ENCODE results near the gene SLC6A9. TPM values are rescaled to one million over a fixed set of nuclear protein-coding genes. Genes with fewer than 3 reads are reported as not detected.

SLC6A9 gene
- total RNA-seq, 1 experiment from 2014 or later, result 12.8 TPM

- TF ChIP-seq EZH2phosphoT487 (IDR thresholded peaks at IDR 0.05; ENCODE audit: borderline replicate concordance) (no peak), EZH2 (IDR thresholded peaks at IDR 0.05) (no peak), ZBTB33 (IDR thresholded peaks at IDR 0.05; ENCODE audit: extremely low read depth, insufficient replicate concordance, low read length) (no peak), ZFX (IDR thresholded peaks at IDR 0.05) (peak; percentile 82), POLR2AphosphoS5 (IDR thresholded peaks at IDR 0.05; ENCODE audit: low read depth, low read length) (peak; percentile 91), ATF3 (IDR thresholded peaks at IDR 0.05) (no peak), POLR2A (IDR thresholded peaks at IDR 0.05; ENCODE audit: borderline replicate concordance, extremely low read depth, insufficient read depth, insufficient read length) (peak; percentile 84), TCF7L2 (IDR thresholded peaks at IDR 0.05; ENCODE audit: borderline replicate concordance, extremely low read depth, insufficient read depth, insufficient read length) (peak; percentile 37), CBX3 (IDR thresholded peaks at IDR 0.05; ENCODE audit: low read depth) (no peak), JUND (IDR thresholded peaks at IDR 0.05) (no peak)
- ChIA-PET CTCF (interaction anchor here (1.3 to 2.2 kb wide), 3 partner anchors 40 to 211 kb away, joined by 3 to 10 read pairs (median 6); no protein-coding TSS in a partner anchor), POLR2A (interaction anchor here (0.6 kb wide), 1 partner anchor 11 kb away, joined by 3 read pairs; no protein-coding TSS in a partner anchor), RAD21 (ENCODE audit: low non-redundant PET in 1 of 2, low total read pairs in 2 of 2, uncharacterized antibody in 2 of 2, unreplicated experiment in 2 of 2) (no interaction called here)
- Histone ChIP-seq H3K27ac (ENCODE audit: low read depth, low read length) (peak within 1 kb of the TSS; percentile 80), H3K4me3 (replicated peaks in 1 of 2; ENCODE audit: low read depth in 1 of 2, low read length in 2 of 2) (peak within 1 kb of the TSS; percentile 92 to 99), H4K20me1 (ENCODE audit: insufficient read depth) (no peaks in the 10 kb centered on the region), H3K4me2 (ENCODE audit: low read length) (peak within 1 kb of the TSS; percentile 97), H3K9me2 (ENCODE audit: insufficient read depth) (no peaks in the 10 kb centered on the region), H3K9me3 (ENCODE audit: control insufficient read depth in 1 of 2, insufficient read depth in 1 of 2, low read depth in 1 of 2, low read length in 2 of 2) (no peaks in the 10 kb centered on the region), H2AFZ (ENCODE audit: low read depth, low read length, poor library complexity, severe bottlenecking) (peak within 1 kb of the TSS; percentile 30), H3K4me1 (ENCODE audit: control insufficient read depth in 1 of 2, insufficient read depth in 2 of 2, low read length in 2 of 2) (peaks cover 22 to 59% of the 10 kb centered on the region in 2 experiments), H3K79me2 (ENCODE audit: insufficient read depth, low read length) (peaks cover 61% of the 10 kb centered on the region), H3K27me3 (ENCODE audit: insufficient read depth, low read length) (no peaks in the 10 kb centered on the region), H3K36me3 (ENCODE audit: control insufficient read depth in 1 of 2, insufficient read depth in 2 of 2, low read length in 2 of 2) (peaks cover 15 to 50% of the 10 kb centered on the region in 2 experiments; a peak in 3 of 4 replicates), H3K9ac (ENCODE audit: low read length) (peak within 1 kb of the TSS; percentile 93)
- intact Hi-C loops (cut with micrococcal nuclease), result no loop called here
- DNase-seq (ENCODE audit: low read depth, low spot score) (peak; percentile 87), ATAC-seq (peak; percentile 74)
- BruUV-seq (replicated peaks), result no TSS peak
These were observed 56.6 kb downstream of the SLC6A9 start, which contains the start of gene ATP6V0B for GRCh38 chr1:43974443-43975248. Gene ATP6V0B (plus strand): TSS chr1:43974960. CDS start chr1:43975041, 81 bp downstream.

Data from HCT116 (cell line).